ENCODE measurements around the gene GSK3B. TPM values are rescaled to one million over a fixed set of nuclear protein-coding genes. Genes with fewer than 3 reads are reported as not detected.

GSK3B gene
- total RNA-seq, 1 donor from 2014 or later: 88.6 TPM

DNA sequence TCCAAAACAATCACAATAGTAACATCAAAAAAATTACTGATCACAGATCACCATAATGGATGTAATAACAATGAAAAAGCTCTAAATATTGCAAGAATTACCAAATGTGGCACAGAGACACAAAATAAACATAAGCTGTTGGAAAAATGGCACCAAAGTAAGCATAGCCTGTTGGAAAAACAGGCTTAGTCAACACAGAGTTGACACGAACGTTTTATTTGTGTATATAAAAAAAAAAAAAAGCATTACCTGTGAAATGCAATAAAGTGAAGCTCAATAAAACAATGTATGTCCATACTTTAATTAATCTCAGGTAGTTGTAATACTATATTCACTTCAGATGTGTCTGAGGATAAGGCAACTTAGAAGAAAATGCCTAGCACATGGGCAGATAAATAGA, 235.3 kb downstream of the GSK3B start:
- H3K27me3 Mint-ChIP-seq (ENCODE audit: insufficient read depth, low read depth): peaks cover 3% of the 10 kb centered on the region
- H2AFZ ChIP-seq (replicated peaks): no peak overlapping the region
- no peaks in the 10 kb centered on the region for H3K27me3 ChIP-seq
- H3F3A ChIP-seq (ENCODE audit: low read depth): no peaks in the 10 kb centered on the region
- H3K9me3 ChIP-seq (ENCODE audit: low read depth): no peaks in the 10 kb centered on the region
- TF ChIP-seq EZH2phosphoT487 (IDR thresholded peaks at IDR 0.05) (no peak), EZH2 (IDR thresholded peaks at IDR 0.05) (no peak), CTCF (IDR thresholded peaks at IDR 0.05) (no peak)
- no peak overlapping the region for H3K27ac ChIP-seq
- H3K4me1 ChIP-seq: no peaks in the 10 kb centered on the region
- H3K9ac ChIP-seq: no peak overlapping the region
- H3K4me1 Mint-ChIP-seq: no peaks in the 10 kb centered on the region
- H3K4me3 ChIP-seq: no peak overlapping the region
- H3K36me3 ChIP-seq: peaks cover 32% of the 10 kb centered on the region
- H3K4me3 Mint-ChIP-seq: no peak overlapping the region
- no peak for DNase-seq (ENCODE audit: low spot score)
- H3K9me3 Mint-ChIP-seq: peaks cover 36% of the 10 kb centered on the region
- H3K79me2 ChIP-seq (ENCODE audit: low read depth): no peaks in the 10 kb centered on the region
- H3K4me2 ChIP-seq: no peak overlapping the region
- no peaks in the 10 kb centered on the region for H4K20me1 ChIP-seq (ENCODE audit: low read depth)
- peaks cover 65% of the 10 kb centered on the region for H3K36me3 Mint-ChIP-seq
- no peak overlapping the region for H3K27ac Mint-ChIP-seq

- no peaks in the 10 kb centered on the region for H3K4me1 ChIP-seq
- H4K20me1 ChIP-seq (ENCODE audit: low read depth): no peaks in the 10 kb centered on the region
- peaks cover 3% of the 10 kb centered on the region for H3K27me3 Mint-ChIP-seq (ENCODE audit: insufficient read depth, low read depth)
- no peak overlapping the region for H3K27ac Mint-ChIP-seq
- no peak overlapping the region for H3K27ac ChIP-seq
- no peak overlapping the region for H3K9ac ChIP-seq
- H2AFZ ChIP-seq (replicated peaks): no peak overlapping the region
- DNase-seq (ENCODE audit: low spot score): no peak
- peaks cover 16% of the 10 kb centered on the region for H3K36me3 ChIP-seq
- no peaks in the 10 kb centered on the region for H3K79me2 ChIP-seq (ENCODE audit: low read depth)
- H3K4me3 ChIP-seq: no peak overlapping the region
- H3K4me2 ChIP-seq: no peak overlapping the region
- no peaks in the 10 kb centered on the region for H3K4me1 Mint-ChIP-seq
- peaks cover 43% of the 10 kb centered on the region for H3K9me3 Mint-ChIP-seq
- H3K9me3 ChIP-seq (ENCODE audit: low read depth): no peaks in the 10 kb centered on the region
- TF ChIP-seq CTCF (IDR thresholded peaks at IDR 0.05): no peak
- TF ChIP-seq EZH2phosphoT487 (IDR thresholded peaks at IDR 0.05): no peak
- no peak for TF ChIP-seq EZH2 (IDR thresholded peaks at IDR 0.05)
- no peaks in the 10 kb centered on the region for H3K27me3 ChIP-seq
- H3K4me3 Mint-ChIP-seq: no peak overlapping the region
- H3F3A ChIP-seq (ENCODE audit: low read depth): no peaks in the 10 kb centered on the region
- H3K36me3 Mint-ChIP-seq: peaks cover 62% of the 10 kb centered on the region
These were observed 237.6 kb downstream of the GSK3B start for GRCh38 chr3:119856695-119857094.

DNA sequence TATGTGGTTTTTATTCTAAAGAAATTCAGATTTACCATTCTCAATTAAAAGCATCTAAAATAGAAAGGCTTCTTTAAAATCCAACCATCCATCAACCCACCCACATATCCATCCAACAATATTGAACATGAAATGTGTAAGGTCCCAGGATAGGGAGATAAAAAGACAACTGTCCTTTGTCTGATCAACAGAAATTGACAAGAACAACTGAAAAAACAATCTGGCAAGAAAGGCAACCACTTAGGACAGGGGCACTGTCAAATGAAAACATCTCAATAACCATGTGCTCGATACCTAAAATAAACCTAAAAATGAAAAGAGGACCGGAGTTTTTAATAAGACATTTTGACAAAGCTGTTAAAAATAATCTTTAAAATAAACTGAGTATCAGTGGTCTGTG, 245.1 kb downstream of the GSK3B start:
- Histone ChIP-seq H3K27me3 (no peaks in the 10 kb centered on the region), H3K36me3 (peaks cover 4% of the 10 kb centered on the region), H3K27ac (no peak overlapping the region), H4K20me1 (ENCODE audit: low read depth) (no peaks in the 10 kb centered on the region), H3F3A (ENCODE audit: low read depth) (no peaks in the 10 kb centered on the region), H3K4me2 (no peak overlapping the region), H3K4me3 (no peak overlapping the region), H3K79me2 (ENCODE audit: low read depth) (peaks cover 12% of the 10 kb centered on the region), H3K9me3 (ENCODE audit: low read depth) (no peaks in the 10 kb centered on the region), H2AFZ (replicated peaks) (no peak overlapping the region), H3K9ac (no peak overlapping the region), H3K4me1 (no peaks in the 10 kb centered on the region)
- Mint-ChIP-seq H3K27ac (no peak overlapping the region), H3K9me3 (peaks cover 25% of the 10 kb centered on the region), H3K4me3 (no peak overlapping the region), H3K27me3 (ENCODE audit: insufficient read depth, low read depth) (no peaks in the 10 kb centered on the region), H3K36me3 (peaks cover 51% of the 10 kb centered on the region), H3K4me1 (no peaks in the 10 kb centered on the region)
- DNase-seq (ENCODE audit: low spot score): no peak
- TF ChIP-seq EZH2phosphoT487 (IDR thresholded peaks at IDR 0.05): no peak
- TF ChIP-seq CTCF (IDR thresholded peaks at IDR 0.05): no peak
- no peak for TF ChIP-seq EZH2 (IDR thresholded peaks at IDR 0.05)

All from neural progenitor cell (in vitro differentiated cells).